ENCODE measurements around the gene MRAS. TPM values are rescaled to one million over a fixed set of nuclear protein-coding genes. Genes with fewer than 3 reads are reported as not detected.
A peak's percentile ranks its signal among the peaks of the same experiment; 100 is the strongest.
"Not testable (repeated sequence)": the region's sequence is repeated elsewhere in the genome, so short reads cannot be mapped to it uniquely, and the experiment has no call there.

MRAS gene
- total RNA-seq, 1 donor from 2014 or later, result 22.2 TPM

DNA sequence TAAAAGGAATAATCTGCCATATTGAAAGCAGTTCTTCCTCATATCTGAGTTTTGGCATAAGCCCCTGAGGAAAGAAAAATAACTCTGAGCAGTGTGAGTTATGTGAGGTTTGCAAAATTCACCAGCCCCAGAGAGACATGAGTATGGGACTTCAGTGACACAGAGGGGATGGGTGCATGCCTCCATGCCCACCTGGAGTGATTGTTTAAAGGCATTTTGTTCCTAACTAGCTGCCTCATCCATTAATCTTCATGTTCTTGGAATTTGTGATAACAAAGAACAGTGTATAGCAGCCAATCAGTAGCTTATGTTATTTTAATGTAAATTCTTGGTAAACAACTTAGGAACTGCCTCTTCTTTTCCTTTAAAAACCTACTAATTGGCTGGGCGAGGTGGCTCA is 74.9 kb downstream of the MRAS start:
- no peak for DNase-seq

DNA sequence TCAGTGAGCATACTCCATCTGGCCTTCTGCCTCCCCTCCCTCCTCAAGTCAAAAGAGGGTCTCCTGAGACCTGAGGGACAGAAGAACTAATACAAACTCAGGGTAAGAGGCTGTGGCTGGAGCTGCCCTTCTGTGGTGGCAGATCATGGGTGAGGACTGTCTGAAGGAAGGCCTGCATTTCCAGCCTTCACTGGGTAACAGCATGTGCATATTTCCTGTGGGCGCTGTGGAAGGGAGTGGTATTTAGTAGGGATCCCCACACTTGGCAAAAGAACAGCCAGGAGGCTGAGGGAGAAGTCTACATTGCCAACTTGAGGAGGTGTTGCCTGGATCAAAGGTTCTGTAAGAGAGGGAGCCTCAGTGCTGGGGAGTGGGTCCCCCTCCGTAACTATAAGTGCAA is 75.9 kb downstream of the MRAS start:
- DNase-seq, result no peak

DNA sequence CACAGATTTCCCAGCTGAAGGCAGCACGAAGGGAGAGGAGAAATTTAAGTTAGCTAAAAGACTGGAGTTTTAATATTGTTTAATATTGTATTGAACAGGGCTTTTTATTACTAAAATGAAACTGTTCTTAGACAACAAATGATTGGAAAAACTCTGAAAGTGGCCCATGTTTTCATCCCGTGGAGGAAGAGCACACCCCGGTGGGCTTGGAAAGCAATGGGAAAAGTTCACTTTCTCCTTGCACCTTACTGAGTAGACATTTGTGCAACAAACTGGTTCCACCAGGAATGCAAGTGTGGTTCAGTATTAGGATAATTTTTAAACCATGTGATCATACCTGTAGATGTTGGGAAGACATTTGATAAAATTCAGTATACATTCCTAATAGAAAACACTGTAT is 77.8 kb downstream of the MRAS start:
- DNase-seq, result no peak

DNA sequence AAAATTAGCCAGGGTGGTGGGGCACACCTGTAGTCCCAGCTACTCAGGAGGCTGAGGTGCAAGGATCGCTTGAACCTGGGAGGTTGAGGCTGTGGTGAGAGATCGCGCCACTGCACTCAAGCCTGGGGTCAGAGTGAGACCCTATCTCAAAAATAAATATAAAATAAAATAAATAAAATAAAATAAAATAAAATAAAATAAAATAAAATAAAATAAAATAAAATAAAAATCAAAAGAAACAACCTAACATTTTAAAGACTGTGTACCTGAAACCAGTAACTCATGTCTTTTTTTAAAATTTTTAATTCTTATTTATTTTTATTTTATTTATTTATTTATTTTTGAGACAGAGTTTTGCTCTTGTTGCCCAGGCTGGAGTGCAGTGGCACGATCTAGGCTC is 78.4 kb downstream of the MRAS start:
- not testable (repeated sequence) for DNase-seq

DNA sequence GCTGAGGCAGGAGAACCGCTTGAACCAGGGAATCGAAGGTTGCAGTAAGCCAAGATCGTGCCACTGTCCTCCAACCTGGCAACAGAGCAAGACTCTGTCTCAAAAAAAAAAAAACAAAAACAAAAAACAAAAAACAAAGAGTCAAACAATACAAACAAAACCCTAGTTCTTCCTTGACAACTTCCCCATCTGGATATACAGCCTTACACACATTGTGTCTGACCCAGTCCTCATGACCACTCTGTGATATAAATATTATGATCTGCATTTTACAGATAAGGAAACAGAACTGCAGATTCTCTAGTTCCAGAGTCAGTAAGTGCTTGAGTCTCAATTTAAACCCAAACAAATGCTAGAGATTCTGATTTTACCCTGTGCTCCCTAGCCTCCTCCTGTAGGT is 81.3 kb downstream of the MRAS start:
- DNase-seq, result no peak

DNA sequence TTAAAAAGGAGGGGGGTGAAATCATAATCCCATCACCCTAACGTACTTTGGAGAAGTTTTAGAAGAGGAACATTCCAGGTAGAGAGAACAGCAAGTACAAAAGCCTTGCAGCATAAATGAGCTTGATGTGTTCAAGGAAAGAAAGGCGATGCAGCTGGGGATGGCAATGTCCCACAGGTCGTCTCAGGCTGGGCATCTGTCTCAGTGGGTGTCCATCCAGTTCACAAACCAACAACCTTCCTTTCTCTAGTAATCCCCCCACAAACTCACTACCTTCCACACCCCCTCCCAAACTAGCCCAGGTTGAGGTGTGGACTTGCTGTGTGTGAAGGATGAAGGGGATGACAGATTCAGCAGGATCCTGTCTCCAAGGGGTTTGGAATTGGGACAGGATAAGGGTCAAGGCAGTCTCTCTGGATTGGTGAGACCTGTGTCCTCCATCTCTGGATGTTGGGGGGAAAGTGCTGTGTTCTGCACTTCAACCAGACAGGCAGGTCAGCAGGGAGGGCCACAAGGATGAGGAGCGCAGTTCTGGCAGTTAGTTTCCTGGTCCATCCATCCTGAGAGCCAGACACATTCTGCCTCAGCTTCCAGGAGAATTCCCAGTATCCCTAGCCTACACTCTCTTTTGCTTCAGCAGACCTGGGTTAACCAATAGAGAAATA is 84.3 kb downstream of the MRAS start:
- DNase-seq, result no peak

DNA sequence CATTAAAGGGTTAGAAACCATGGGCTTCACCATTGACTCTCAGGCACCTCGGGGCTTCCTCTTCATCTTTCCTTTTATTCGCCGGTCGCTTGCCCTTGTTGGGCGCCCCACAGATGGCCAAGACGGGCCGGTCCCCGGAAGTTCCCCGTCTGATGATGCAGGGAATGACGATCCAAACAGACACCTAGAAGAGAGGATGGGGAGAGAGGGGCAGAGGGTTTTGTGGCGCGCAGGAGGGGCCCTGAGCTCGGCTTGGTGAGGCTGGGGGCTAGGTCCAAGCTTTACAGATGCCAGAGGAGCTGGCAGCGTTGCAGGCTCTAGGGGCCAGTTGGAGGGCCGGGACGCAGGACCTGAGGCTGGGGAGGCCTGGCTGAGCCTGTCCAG is 85.5 kb downstream of the MRAS start:
- no peak for DNase-seq

DNA sequence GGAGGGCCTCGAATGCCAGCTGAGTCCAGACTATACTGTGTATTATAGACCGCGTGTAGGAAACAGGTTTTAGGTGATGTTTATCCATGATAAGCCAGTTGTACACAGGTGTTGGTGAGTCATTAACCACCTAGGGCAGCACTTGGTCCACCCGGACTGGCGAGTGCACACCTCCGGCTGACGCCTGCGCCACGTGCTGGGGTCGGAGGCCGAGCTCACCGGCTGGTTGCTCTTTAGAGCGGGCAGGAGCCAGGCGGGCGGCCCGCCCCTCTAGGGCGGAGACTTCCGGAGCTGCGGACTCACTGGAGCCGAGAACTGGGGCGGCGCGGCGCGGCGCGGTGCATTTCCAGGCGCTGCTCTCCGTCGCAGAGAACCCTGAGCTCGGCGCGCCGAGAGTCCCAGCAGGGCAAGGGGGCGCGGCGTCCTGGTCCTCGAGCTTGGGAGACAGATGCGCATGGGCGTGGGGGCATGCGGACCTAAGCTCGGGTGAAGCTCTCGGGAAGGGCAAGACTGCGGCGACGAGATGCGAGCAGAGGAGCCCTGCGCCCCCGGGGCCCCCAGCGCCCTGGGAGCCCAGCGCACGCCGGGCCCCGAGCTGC is 86.0 kb downstream of the MRAS start, which contains the start of gene ESYT3:
TSS of gene ESYT3 (plus strand) at position 341 of the 599 bp plus-strand sequence. CDS start at position 524, 183 bp downstream.
- DNase-seq, result no peak

DNA sequence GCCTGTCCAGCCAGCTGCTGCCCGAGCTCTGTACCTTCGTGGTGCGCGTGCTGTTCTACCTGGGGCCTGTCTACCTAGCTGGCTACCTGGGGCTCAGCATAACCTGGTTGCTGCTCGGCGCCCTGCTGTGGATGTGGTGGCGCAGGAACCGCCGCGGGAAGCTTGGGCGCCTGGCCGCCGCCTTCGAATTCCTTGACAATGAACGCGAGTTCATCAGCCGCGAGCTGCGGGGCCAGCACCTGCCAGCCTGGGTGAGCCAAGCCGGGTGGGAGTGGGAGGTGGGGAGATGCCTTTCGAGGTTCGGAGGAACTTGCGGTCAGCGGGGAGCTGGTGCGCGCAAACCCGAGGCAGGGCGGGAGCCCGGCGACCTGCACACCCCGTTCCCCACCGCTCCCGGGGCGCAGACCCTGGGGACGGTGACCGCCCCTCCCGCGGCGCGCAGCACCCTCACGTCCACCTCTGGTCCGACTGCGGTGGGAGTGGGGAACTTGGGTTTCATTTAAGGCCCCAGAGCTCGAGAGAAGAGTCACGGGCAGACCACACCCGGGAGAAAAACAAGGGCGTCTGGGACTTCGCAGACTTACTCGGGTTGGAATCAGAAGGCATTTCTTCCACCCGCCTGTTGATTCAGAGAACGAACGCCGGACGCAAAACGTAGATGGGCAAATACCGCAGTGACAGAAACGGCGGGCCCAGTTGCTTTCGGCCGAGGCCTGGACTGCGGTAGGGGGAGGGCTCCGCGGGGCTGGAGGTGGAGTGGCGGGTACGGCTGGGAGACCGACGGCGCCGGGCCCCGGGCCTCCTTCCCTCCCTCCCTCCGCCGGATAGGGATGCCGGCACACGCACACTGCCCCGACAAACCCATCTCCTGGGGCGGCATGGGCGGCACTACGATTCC is 86.7 kb downstream of the MRAS start:
- no peak for DNase-seq

DNA sequence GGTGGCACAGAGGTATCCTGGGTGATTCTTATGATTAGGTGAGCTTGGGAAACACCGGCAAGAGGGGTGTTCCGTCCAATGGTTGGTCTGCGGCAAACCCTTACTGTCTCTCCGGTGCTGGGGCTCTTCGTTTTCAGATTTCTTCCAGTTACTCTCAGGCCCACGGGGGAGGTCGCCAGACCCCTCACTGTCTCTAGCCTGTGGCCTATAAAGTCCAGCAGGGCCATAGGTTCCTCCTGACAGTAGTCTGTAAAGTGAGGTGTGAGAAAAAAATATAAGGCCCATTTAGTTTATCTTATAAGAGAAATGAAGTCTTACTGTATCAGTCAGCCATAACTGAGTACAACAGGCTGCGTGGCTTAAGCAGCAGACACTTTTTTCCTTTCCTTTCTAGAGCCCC is 87.5 kb downstream of the MRAS start:
- no peak for DNase-seq

DNA sequence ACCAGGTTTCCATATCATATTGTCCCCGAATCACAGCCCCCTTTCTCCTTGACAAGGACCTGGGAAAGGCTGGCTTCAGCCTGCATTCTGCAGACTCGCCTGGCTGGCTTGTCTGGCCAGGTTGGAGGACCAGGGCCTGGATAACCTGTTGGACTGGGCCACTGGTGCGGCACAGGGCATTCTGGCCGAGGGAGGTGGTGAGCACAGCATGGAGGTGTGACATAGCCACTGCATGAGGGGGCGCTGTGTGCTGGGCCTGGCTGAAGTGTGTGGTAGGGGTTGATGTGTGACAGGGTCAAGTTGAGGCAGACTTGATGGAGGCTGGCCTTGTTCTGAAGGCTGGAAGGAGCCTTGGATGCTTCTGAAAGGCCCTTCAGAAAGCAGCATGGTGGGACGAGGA is 88.9 kb downstream of the MRAS start:
- DNase-seq, result no peak

DNA sequence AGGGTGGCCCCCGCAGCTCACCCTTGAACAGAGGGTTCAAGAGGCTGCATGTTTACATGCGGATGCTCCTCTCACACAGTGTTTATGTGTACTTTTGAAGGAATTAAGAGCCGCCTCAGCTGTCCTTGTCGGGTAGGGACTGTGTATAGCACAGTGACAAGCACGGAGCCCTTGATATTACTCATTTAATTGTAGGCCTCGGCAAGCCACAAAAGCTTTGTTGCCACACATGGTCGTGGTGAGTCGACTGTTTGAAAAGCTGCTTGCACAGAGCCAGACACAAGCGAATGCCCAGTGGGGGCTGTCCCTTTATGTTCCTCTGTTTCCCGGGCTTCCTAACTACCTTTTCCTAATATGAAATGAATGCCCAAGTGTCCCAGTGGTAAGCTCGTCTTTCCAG is 90.5 kb downstream of the MRAS start:
- DNase-seq, result no peak

DNA sequence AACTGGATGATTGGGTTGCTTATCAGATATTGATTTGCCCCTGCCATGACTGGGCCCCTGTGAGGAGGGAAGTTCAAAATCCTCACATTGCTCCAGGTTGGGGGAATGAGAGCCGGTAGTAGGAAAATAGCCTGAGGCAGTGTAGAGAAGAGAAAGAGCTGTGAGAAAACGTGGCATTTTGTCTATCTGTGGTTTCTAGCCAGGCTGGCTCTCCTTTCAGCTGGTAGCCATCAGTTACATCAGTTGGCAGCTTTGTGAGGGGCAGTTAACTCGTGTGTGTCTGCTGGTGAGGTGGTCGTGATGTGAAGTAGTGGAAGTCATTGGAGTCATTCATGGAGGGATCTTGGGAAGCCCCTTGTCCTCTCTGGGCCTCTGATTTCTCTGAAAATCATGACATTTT is 91.3 kb downstream of the MRAS start:
- no peak for DNase-seq

DNA sequence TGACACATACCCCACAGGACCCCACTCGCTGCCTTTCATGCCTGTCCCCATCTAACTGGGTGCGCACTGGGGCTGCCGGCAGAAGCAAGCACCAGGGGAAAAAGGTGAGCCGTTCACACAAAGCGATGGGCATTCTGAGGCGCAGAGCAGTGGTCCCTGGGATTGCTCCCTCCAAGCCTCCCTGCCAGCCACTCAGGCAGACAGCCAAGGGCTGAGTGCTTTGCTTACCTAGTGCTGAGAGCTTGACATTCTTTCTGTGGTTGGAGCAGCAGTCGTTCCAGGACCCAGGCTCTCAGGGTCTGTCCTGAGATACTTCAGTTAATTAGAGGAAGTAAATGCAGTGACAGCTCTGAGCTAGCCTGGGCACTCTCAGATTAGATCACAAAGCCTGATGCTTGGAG is 91.7 kb downstream of the MRAS start:
- no peak for DNase-seq

DNA sequence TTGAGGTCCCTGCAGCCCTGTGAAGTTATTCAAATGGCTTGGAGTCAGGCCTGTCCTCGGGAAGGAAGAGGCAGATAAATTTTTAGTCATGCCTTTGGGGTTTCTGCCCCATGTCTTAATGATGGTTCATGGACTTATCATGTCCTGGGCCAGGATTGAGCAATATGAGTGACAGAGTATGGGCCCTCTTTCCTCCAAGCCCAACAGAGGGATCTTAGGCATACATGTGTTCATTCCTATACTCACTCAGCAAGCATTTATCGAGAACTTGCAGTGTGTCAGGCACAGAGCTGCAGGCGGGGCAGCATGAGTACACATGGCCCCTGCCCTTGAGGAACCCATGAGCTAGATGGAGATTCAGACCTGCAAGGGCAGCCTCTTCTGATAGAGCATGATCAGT is 92.2 kb downstream of the MRAS start:
- no peak for DNase-seq

DNA sequence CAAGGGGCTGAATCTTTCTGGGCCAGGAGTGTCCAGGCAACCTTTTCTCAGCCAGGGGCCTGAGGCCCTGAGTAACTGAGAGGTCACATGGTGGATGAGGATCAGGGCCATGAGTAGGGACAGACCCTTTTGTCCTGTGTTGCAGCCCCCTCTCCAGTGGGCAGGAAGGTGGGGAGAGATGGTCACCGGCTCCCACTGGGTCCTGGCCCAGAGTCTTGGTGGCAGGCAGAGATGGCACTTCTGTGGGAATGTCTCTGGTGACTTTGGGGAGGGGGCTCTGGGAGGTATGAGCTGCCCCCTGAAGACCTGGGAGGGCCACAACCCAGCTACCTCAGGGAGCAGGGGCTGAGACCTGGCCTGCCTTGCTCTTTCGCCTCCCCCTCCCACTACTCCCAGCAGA is 92.9 kb downstream of the MRAS start:
- no peak for DNase-seq

DNA sequence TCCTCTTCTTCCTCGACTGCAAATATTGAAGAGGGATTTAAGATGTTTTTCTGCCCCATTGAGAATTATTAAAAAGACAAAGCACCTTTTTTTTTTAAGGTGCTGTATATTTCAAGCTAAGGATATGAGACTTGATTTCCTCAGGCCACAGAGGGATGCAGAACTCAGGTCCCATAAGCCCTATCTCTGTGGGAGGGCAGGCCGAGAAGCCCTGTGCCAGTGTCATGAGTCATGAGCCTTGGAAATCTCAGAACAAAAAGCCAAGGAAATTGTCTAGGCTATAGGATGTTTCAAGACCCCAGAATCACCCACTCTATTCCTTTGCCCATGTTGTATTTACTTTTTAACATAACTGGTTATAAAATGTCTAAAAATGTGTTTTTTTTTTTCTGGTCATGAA is 93.4 kb downstream of the MRAS start:
- no peak for DNase-seq

DNA sequence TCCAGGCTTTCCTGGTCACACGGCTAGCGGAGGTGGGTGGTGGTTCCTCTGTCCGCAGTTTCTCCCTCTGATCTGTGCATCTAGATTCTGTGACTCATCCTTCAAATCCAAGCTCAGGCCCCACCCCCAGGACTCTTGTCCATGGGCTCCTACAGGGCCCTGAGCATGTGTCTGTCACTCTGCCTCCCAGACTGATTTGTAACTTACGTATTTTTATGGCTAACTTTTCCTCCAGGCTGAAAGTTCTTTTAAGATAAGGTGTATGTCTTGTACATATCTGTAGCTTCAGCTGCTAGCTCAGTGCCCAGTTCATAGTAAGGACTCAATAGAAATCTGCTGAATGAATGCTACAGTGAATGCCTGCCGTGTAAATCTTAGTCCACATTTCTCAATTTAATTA is 94.1 kb downstream of the MRAS start:
- DNase-seq, result no peak

DNA sequence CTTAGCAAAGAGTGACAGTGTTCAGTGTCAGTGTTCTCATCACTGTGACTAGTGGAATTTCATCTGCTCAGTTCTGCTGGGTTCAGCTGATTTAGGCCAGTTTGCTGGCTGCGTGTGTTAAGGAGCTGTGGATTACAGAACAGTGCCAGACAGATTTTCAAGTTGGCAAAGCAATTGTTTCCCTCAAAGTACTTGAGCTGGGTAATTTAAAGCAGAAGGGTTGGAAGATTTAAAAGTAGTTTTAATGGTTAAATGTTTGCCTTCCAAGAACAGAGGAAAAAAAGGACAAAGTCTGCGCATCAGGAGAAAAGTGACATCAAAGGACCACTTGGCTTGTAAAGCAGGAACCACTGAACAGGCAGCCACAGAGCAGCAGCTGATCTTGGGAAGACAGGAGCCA is 94.7 kb downstream of the MRAS start:
- peak; percentile 83 for DNase-seq

DNA sequence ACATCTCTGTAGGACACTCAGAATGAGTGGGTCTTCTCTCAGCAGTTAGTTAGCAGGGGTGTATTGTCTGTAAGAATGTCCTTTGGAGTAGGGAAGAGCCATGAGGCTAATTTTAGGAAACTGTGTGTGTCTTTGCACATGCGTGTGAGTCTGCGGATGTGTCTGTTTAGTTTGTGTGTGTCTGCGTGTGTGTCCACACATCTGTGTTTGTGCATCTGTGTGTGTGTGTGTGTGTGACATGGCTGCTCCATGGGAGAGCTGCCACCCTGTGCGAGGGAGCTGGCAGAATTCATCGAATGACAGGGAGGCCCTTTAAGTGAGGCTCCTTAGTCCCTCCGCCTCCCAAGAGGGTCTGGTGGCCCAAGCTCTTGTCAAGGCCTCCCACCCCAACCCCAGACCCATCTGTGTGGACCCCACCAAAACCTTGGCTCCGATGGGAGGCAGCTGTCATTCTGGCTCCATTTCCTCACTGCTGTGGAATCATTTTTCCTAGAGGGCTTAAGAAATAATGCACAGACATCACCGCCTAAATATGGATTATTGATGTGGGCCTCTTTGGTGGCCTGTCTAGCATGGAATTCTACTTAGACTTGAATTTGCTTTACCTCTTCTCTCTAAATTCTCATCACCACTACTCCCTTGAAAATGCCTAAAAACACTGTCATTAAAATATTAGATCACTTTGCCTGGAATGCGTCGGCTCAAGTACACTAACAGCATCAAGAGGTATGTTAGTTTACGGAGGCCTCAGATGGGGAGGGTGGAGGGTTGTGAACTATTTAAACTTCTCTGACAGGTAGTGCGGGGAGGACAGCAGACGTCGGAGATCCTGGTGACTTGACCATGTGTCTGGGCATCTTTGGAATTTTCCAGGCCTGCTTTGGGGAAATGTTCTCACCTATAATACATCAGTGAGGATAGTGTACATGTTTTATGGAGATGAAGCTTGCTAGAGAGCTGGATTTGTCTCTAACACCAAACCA is 95.4 kb downstream of the MRAS start:
- peak; percentile 83 for DNase-seq

DNA sequence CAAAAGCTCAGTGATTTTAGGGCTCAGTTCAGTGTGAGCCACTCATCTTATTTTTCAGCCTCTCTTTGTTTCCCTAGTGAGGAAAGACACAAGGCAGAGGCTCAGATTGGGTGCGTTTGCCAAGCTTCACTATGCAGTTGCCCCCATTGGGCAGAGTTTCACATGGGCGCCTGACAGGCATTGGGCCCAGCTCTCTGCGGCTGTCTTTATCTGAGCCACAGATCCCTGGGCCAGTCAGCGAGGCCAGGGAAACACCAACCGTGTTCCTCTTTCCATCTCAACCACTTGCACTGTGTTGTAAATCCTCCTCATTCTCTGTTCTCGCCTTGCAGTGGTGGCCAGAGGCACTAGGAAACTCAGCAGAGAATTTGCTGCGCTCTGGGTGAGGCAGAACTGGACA is 96.9 kb downstream of the MRAS start:
- no peak for DNase-seq

DNA sequence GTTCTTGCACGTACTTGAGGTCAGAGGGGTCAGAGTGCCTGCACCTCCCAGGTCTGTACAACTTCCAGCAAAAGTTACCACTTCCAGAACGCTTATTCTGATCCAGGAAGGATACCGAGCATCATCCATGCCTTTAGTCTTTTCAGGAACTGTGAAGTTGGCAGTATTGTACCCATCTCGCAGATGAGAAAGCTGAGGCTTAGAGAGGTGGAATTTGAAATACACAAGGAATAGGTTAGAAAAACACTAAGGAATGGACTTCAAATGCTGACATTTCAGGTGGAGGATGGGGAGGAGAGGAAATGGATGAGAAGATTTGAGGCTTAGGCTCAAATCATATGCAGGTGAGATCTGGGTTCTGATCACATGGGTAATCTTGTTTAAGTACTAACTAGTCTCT is 97.3 kb downstream of the MRAS start:
- no peak for DNase-seq

All from skin of body (tissue), 2 donors.